K562 treated with DMSO at 1 percent for 48 hours (cell line): ENCODE data around the gene SAMD10. TPM values are rescaled to one million over a fixed set of nuclear protein-coding genes. Genes with fewer than 3 reads are reported as not detected.

Experiments used
- total RNA-seq: library from RNA; unstranded; fragments of 300-600 nt; gene quantifications from 2 replicates; pipeline ENCODE4 v1.2.3, GENCODE V29; 2022; ENCODE audit warnings: low replicate concordance; ENCODE audit errors: extremely low read depth

Gene SAMD10
- total RNA-seq, result not detected in 2 replicates

DNA sequence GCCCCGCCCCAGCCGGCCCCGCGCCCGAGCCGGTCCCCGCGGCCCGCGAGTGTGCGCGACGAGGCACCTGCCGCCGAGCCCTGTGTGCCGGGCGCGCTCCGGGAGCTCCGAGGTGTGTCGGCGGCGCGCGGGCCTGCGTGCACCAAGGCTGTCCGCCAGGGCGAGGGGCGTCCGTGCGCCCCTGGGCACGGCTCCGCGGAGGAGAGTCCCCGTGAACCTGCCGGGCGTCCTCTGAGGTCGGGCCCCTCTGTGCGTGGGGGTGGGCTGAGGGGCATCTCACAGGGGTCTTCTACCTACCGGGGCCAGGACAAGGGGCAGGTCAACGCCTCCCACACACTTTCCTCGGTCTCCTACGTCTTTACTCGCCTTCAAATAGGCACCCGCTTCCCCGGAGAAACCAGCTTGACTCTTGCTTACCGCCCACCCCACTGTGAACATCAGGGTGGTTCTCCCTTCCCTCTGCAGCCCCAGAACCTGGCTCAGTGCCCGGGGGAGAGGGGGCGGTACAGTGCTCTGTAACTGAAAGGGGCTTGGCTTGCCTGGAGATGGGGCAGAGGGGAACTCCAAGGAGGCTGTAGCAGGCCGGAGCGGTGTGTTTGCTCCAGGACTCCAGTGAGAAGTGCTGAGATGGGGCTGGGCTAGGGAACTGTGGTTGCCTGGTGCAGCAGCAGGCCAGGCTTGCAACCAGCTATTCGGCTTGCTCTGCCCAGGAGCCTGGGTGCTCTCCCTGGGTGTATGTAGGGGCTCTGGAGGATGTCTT lies at the start of gene SAMD10:
TSS of gene SAMD10 (minus strand) at position 86 of the 760 bp plus-strand sequence. CDS start 175 bp downstream, outside the sequence.

DNA sequence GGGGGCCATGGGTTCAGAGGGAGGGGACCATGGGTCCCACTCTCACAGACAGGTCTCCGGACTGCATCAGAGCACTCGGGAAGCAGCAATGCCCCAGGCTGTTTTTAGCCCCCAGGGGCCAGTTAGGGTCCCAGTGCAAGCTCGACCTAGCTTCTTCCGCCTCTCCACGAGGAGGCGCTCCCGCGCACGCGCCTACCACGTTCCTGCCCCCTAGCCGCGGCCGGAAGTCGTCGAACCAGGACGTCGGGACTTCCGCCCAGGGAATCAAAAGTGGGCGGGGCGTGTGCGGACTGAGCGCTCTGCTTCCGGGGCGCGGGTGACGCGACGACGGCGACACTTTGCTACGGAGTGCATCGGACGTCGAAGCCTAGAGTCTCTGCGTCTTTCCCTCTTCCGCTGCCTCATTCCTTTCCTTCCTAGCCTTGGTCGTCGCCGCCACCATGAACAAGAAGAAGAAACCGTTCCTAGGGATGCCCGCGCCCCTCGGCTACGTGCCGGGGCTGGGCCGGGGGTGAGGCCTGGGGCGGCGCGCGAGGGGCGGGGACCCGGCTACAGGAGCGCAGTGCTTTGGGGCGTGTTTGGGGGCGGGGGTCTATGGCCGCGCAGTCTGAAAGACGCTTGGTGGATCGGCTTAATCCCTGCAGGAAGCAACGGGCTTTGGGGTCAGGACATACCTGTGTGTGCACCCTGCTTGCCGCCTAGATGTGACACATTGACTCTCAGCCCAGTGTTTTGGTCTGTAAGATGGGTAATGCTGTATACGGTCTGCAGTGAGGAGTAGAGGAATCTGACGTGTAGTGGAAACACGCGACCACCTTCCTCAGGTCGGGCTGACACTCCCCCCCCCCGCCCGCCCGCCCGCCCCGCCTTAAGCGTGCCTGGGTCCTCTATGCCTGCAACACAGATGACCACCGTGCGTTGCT lies 1.6 kb upstream of the SAMD10 start, which contains the start of gene PRPF6:
TSS of gene PRPF6 (plus strand) at position 327 of the 923 bp plus-strand sequence. CDS start at position 441, 114 bp downstream.

DNA sequence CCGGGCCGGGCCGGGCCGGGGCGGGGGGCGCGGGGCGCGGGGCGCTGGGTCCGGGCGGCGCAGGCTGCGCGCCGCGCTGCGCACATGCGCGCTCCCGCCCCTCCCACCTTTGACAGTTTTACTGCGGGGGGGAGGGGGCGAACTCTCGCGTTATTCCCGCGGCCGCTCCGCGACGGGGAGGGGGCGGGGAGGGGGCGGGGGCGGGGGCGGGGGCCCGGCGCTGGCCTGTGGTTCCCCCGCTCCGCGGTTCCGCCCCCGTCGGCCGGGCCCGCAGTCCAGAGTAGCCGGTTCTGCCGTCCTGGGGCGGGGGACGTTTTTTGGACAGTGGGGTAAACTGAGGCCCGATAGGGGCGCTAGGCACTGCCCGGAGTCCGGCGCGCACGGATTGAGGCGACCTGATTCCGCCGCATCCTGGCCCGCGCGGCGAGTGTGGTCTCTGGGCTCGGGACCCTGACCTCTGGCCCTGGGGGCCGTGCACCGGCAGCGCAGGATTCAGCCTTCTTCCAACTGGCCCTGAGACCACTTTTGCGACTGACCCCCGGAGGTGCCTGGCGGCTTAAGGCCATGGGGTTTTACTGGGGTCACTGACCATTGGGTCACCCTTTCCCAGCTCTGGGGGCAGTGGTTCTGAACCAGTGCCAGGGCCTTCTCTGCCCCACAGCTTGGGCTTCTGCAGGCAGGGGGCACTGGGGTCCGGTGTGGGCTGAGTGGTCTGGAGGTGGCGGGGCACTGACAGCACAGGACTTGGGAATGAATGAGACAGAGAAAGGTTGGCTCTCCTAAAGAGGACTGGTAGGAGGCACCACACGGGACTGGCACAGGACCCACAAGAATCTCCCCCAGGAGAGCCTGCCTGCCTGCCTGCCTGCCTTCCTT lies 9.4 kb downstream of the SAMD10 start, which contains the start of gene ZNF512B:
TSS of gene ZNF512B (minus strand) at position 93 of the 876 bp plus-strand sequence. CDS start 1,980 bp downstream, outside the sequence.

DNA sequence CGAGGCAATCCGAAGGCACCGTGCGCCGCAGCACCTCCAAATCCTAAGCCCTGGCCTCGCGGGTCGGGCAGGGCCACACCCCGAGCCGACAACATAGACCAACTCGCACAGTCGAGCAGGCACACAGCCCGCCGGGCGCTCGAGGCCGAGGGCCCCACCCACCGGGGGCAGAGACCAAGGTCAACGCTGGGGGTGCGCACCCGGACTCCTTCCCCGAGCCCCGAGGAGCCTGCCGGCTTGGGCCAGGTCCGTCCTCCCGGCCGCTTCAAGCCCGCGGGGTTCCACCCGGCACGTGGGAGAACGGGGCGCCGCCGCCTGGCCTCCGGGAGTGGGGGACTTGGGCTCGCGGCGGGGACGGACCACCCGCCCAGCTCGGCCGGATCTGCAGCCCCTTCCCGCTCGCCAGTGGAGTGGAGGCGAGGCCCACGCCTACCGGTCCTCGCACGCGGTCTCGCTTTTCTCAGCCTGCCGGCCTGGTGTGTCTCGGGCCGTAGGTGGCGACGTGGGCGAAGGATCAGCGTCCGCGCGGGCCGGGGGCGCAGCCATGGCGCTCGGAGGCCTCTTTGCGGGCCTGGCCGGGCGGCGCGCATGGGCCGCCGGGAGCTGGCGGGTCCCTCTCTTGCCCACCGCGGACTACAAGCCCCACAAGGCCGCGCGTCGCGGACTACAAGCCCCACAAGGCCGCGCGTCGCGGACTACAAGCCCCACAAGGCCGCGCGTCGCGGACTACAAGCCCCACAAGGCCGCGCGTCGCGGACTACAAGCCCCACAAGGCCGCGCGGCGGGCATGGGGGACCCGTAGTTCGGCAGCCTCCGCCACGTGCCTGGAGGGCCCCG lies 23.4 kb downstream of the SAMD10 start, which contains the start of gene UCKL1:
TSS of gene UCKL1 (minus strand) at position 590 of the 837 bp plus-strand sequence. CDS start at position 546, 44 bp downstream.

Other genes starting within 250 kb of the SAMD10 start
- not detected in 2 replicates for gene LIME1, start 243.0 kb downstream of the SAMD10 start, total RNA-seq
- gene SLC2A4RG, start 239.9 kb downstream of the SAMD10 start, total RNA-seq, result not detected in 2 replicates
- gene ZBTB46, start 148.4 kb downstream of the SAMD10 start, total RNA-seq, result not detected in 2 replicates
- gene ABHD16B, start 118.1 kb downstream of the SAMD10 start, total RNA-seq, result not detected in 2 replicates
- not detected in 2 replicates for gene TPD52L2, start 114.4 kb downstream of the SAMD10 start, total RNA-seq
- not detected in 2 replicates for gene DNAJC5, start 84.5 kb downstream of the SAMD10 start, total RNA-seq
- gene UCKL1, start 23.2 kb downstream of the SAMD10 start, total RNA-seq, result not detected in 2 replicates
- not detected in 2 replicates for gene ZNF512B, start 9.7 kb downstream of the SAMD10 start, total RNA-seq
- not detected in 2 replicates for gene PRPF6, start 1.5 kb upstream of the SAMD10 start, total RNA-seq
- gene C20orf204, start 56.5 kb upstream of the SAMD10 start, total RNA-seq, result not detected in 2 replicates
- gene SOX18, start 70.0 kb upstream of the SAMD10 start, total RNA-seq, result not detected in 2 replicates
- not detected in 2 replicates for gene TCEA2, start 83.6 kb upstream of the SAMD10 start, total RNA-seq
- gene RGS19, start 99.9 kb upstream of the SAMD10 start, total RNA-seq, result not detected in 2 replicates
- gene OPRL1, start 100.4 kb upstream of the SAMD10 start, total RNA-seq, result not detected in 2 replicates
- gene LKAAEAR1, start 104.8 kb upstream of the SAMD10 start, total RNA-seq, result not detected in 2 replicates
- gene NPBWR2, start 127.9 kb upstream of the SAMD10 start, total RNA-seq, result not detected in 2 replicates
- gene MYT1, start 184.8 kb upstream of the SAMD10 start, total RNA-seq, result not detected in 2 replicates